ENCODE data around the gene SCYGR5.

SCYGR5 gene

DNA sequence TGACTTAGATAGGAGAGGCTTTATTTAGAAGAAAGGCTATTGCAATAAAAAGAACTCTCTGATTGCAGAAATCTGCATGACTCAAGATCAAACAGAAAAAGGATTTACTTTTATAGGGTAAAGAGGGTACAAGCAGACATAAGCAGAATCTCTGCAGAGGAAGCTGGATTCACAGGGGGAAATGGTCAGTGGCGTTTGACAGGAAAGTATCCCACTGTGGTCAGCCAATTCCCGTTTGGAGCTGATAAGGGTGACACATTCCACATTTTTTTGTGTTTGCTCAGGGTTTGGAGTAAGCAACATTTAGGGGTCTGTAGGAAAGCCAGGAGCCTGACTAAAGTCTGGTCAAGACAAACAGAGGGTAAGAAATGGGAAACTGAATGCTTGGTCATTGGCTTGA, 23.9 kb upstream of the SCYGR5 start:
- Histone ChIP-seq H3K27ac (ENCODE audit: low read depth, low read length) (no peak overlapping the region), H3K4me1 (ENCODE audit: control insufficient read depth, insufficient read depth, low read length, unreplicated experiment) (no peaks in the 10 kb centered on the region), H3K4me3 (ENCODE audit: low read depth, low read length) (no peak overlapping the region)

GRCh38 chr2:227643990-227644551, 22.5 kb upstream of the SCYGR5 start:
- no peaks in the 10 kb centered on the region for H3K79me2 ChIP-seq (ENCODE audit: control insufficient read depth, insufficient read depth, low read length, unreplicated experiment)
- H3K27me3 ChIP-seq (ENCODE audit: insufficient read depth, low read length) = no peaks in the 10 kb centered on the region
- no peaks in the 10 kb centered on the region for H3K36me3 ChIP-seq (ENCODE audit: insufficient read depth, low read length)
- H3K27ac ChIP-seq (ENCODE audit: low read depth, low read length) = no peak overlapping the region
- no peak overlapping the region for H3K4me3 ChIP-seq (ENCODE audit: low read depth, low read length)
- no peaks in the 10 kb centered on the region for H3K4me1 ChIP-seq (ENCODE audit: control insufficient read depth, insufficient read depth, low read length, unreplicated experiment)
- no peak overlapping the region for H2AFZ ChIP-seq (ENCODE audit: low read length, unreplicated experiment)

More for the DNA sequence above, 23.9 kb upstream of the SCYGR5 start:
- Histone ChIP-seq H3K27me3 (ENCODE audit: insufficient read depth, low read length) (no peaks in the 10 kb centered on the region), H3K36me3 (ENCODE audit: insufficient read depth, low read length) (no peaks in the 10 kb centered on the region), H3K79me2 (ENCODE audit: control insufficient read depth, insufficient read depth, low read length, unreplicated experiment) (no peaks in the 10 kb centered on the region), H2AFZ (ENCODE audit: low read length, unreplicated experiment) (no peak overlapping the region)

GRCh38 chr2:227653419-227653818, 13.2 kb upstream of the SCYGR5 start:
- Histone ChIP-seq H3K27ac (ENCODE audit: low read depth, low read length) (peak overlapping the region; percentile 85), H3K79me2 (ENCODE audit: control insufficient read depth, insufficient read depth, low read length, unreplicated experiment) (no peaks in the 10 kb centered on the region), H3K4me3 (ENCODE audit: low read depth, low read length) (no peak overlapping the region), H3K36me3 (ENCODE audit: insufficient read depth, low read length) (no peaks in the 10 kb centered on the region), H3K27me3 (ENCODE audit: insufficient read depth, low read length) (no peaks in the 10 kb centered on the region), H2AFZ (ENCODE audit: low read length, unreplicated experiment) (peak overlapping the region; percentile 73), H3K4me1 (ENCODE audit: control insufficient read depth, insufficient read depth, low read length, unreplicated experiment) (peaks cover 53% of the 10 kb centered on the region)

- Histone ChIP-seq H3K4me3 (ENCODE audit: low read depth, low read length) (no peak overlapping the region), H3K79me2 (ENCODE audit: control insufficient read depth, insufficient read depth, low read length, unreplicated experiment) (no peaks in the 10 kb centered on the region), H3K27ac (ENCODE audit: low read depth, low read length) (peak overlapping the region; percentile 85), H3K4me1 (ENCODE audit: control insufficient read depth, insufficient read depth, low read length, unreplicated experiment) (peaks cover 53% of the 10 kb centered on the region), H2AFZ (ENCODE audit: low read length, unreplicated experiment) (no peak overlapping the region), H3K36me3 (ENCODE audit: insufficient read depth, low read length) (no peaks in the 10 kb centered on the region), H3K27me3 (ENCODE audit: insufficient read depth, low read length) (no peaks in the 10 kb centered on the region)
Observed at GRCh38 chr2:227654426-227654825, 12.2 kb upstream of the SCYGR5 start.

- Histone ChIP-seq H3K27me3 (ENCODE audit: insufficient read depth, low read length) (no peaks in the 10 kb centered on the region), H3K4me1 (ENCODE audit: control insufficient read depth, insufficient read depth, low read length, unreplicated experiment) (peaks cover 53% of the 10 kb centered on the region), H3K27ac (ENCODE audit: low read depth, low read length) (peak overlapping the region; percentile 85), H3K36me3 (ENCODE audit: insufficient read depth, low read length) (no peaks in the 10 kb centered on the region), H2AFZ (ENCODE audit: low read length, unreplicated experiment) (no peak overlapping the region), H3K79me2 (ENCODE audit: control insufficient read depth, insufficient read depth, low read length, unreplicated experiment) (no peaks in the 10 kb centered on the region), H3K4me3 (ENCODE audit: low read depth, low read length) (no peak overlapping the region; the same call in 1 of the 2 replicates)
Observed at GRCh38 chr2:227655454-227655853, 11.2 kb upstream of the SCYGR5 start.

DNA sequence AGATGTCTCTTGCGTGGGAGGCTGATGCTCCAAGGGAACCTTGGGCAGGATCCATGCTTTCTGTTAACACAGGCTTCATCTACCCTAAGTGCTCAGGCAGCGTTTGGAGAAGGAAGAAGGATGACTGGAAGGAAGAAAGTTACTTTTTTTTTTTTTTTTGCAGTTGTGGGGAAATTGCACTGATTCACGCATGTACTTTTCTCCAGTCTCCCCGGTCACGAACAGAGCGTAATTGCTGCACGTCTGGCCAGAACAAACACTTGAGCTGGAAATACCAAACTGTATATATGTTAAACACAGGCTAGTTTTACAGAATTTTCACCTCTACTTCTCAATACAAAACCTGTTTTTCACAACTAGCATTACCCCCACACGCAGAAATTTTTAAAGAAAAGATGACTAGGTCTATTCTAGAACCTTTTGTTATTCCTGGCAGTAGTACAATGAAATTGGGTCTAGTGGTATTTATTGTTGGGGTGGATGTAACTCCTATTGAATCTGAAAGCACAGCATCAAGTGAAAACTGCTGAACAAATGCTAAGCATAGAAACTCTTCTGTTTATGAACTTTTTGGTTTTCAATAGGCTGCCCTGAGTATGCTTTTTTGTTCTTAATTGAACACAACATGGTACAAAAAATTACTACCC, 9.3 kb upstream of the SCYGR5 start:
- H3K27ac ChIP-seq (ENCODE audit: low read depth, low read length) = peak overlapping the region; percentile 99
- peaks cover 53% of the 10 kb centered on the region for H3K4me1 ChIP-seq (ENCODE audit: control insufficient read depth, insufficient read depth, low read length, unreplicated experiment)
- no peaks in the 10 kb centered on the region for H3K36me3 ChIP-seq (ENCODE audit: insufficient read depth, low read length)
- H3K27me3 ChIP-seq (ENCODE audit: insufficient read depth, low read length) = no peaks in the 10 kb centered on the region
- peak overlapping the region; percentile 59 for H3K4me3 ChIP-seq (ENCODE audit: low read depth, low read length)
- H2AFZ ChIP-seq (ENCODE audit: low read length, unreplicated experiment) = no peak overlapping the region
- H3K79me2 ChIP-seq (ENCODE audit: control insufficient read depth, insufficient read depth, low read length, unreplicated experiment) = no peaks in the 10 kb centered on the region

DNA sequence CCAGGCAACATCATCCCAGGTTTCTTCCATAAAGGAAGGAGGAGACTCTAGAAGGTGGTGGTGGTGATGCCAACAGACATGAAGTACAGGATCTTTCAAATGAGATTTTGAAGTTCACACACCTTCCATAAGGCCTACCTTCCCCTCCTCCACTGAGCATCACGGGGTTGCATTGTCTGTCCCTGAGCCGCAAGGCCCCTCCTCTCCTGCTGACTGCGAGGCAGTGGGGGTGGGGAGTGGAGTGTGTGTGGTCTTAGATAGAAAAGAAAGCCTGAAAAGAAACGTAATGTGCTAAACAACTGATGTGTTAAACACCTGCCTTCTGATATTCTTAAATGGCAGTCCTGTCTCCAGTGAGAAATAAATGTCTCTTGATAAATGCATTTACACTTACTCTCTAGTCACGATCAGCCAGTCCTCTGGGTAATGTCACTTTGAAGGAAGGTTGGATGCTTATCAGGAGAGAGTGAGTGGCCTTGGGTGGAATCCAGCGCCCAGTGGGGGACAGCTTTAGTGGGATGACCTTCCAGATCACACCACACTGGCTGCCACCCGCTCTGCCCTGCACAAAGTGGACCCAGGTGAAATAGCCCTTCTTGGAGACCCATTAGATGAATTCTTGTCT, 5.5 kb upstream of the SCYGR5 start:
- Histone ChIP-seq H3K27ac (ENCODE audit: low read depth, low read length) (no peak overlapping the region), H2AFZ (ENCODE audit: low read length, unreplicated experiment) (no peak overlapping the region), H3K4me3 (ENCODE audit: low read depth, low read length) (no peak overlapping the region), H3K4me1 (ENCODE audit: control insufficient read depth, insufficient read depth, low read length, unreplicated experiment) (peaks cover 18% of the 10 kb centered on the region), H3K27me3 (ENCODE audit: insufficient read depth, low read length) (no peaks in the 10 kb centered on the region), H3K36me3 (ENCODE audit: insufficient read depth, low read length) (no peaks in the 10 kb centered on the region), H3K79me2 (ENCODE audit: control insufficient read depth, insufficient read depth, low read length, unreplicated experiment) (no peaks in the 10 kb centered on the region)

- H3K4me3 ChIP-seq (ENCODE audit: low read depth, low read length) = no peak overlapping the region
- no peak overlapping the region for H3K27ac ChIP-seq (ENCODE audit: low read depth, low read length)
- H3K27me3 ChIP-seq (ENCODE audit: insufficient read depth, low read length) = no peaks in the 10 kb centered on the region
- no peaks in the 10 kb centered on the region for H3K36me3 ChIP-seq (ENCODE audit: insufficient read depth, low read length)
- peaks cover 13% of the 10 kb centered on the region for H3K4me1 ChIP-seq (ENCODE audit: control insufficient read depth, insufficient read depth, low read length, unreplicated experiment)
- no peak overlapping the region for H2AFZ ChIP-seq (ENCODE audit: low read length, unreplicated experiment)
- no peaks in the 10 kb centered on the region for H3K79me2 ChIP-seq (ENCODE audit: control insufficient read depth, insufficient read depth, low read length, unreplicated experiment)
Observed at GRCh38 chr2:227661827-227662226, 4.8 kb upstream of the SCYGR5 start.

- no peaks in the 10 kb centered on the region for H3K27me3 ChIP-seq (ENCODE audit: insufficient read depth, low read length)
- no peaks in the 10 kb centered on the region for H3K4me1 ChIP-seq (ENCODE audit: control insufficient read depth, insufficient read depth, low read length, unreplicated experiment)
- no peak overlapping the region for H3K27ac ChIP-seq (ENCODE audit: low read depth, low read length)
- no peak overlapping the region for H2AFZ ChIP-seq (ENCODE audit: low read length, unreplicated experiment)
- H3K4me3 ChIP-seq (ENCODE audit: low read depth, low read length) = no peak overlapping the region
- H3K79me2 ChIP-seq (ENCODE audit: control insufficient read depth, insufficient read depth, low read length, unreplicated experiment) = no peaks in the 10 kb centered on the region
- no peaks in the 10 kb centered on the region for H3K36me3 ChIP-seq (ENCODE audit: insufficient read depth, low read length)
Observed at GRCh38 chr2:227665189-227665940, 1.2 kb upstream of the SCYGR5 start.

DNA sequence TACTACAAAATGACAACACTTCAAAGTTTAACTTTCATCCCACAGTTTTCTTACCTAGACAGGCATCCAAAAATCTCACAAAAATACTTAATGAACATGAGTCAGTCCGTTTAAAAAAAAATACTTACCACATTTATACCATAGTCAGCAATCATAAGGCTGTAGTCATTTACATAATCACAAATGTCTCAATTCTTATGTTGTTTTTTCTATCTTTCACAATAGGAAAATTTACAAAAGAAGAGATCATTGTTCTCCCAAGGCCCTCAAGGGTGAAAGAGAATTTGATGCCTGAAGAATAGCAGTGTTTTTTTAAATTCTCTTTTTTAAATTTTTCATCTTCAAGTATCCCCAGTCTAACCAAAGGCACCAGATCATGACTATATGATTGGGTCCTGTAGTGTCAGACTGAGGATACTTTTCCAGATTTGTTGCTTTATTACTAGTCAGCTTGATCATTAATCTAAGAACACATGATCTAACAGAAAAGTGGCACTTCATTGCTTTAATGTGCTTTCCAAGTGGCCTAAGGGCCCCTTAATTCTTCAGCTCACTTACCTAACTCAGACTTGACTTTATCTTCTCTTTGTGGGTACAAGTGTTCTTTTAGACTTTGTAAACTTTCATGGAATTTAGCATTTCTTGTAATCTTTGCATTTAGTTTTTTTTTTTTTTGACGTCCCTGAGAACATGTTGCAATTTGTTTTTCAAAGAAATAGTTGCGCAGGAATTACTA, 4.7 kb downstream of the SCYGR5 start:
- no peaks in the 10 kb centered on the region for H3K36me3 ChIP-seq (ENCODE audit: insufficient read depth, low read length)
- no peaks in the 10 kb centered on the region for H3K79me2 ChIP-seq (ENCODE audit: control insufficient read depth, insufficient read depth, low read length, unreplicated experiment)
- no peak overlapping the region for H2AFZ ChIP-seq (ENCODE audit: low read length, unreplicated experiment)
- H3K4me3 ChIP-seq (ENCODE audit: low read depth, low read length) = no peak overlapping the region
- no peaks in the 10 kb centered on the region for H3K4me1 ChIP-seq (ENCODE audit: control insufficient read depth, insufficient read depth, low read length, unreplicated experiment)
- no peak overlapping the region for H3K27ac ChIP-seq (ENCODE audit: low read depth, low read length)
- no peaks in the 10 kb centered on the region for H3K27me3 ChIP-seq (ENCODE audit: insufficient read depth, low read length)
